AG09319 (cell line): ENCODE results near the gene KIF25.

Experiments used
- DNase-seq: peaks from one replicate; pipeline ENCODE4 v3.0.0-alpha.2; 2010; ENCODE audit warnings: low read depth; ENCODE audit errors: extremely low read depth
- CTCF ChIP-seq: IDR thresholded peaks from 2 replicates; pipeline ENCODE4 v1.5.1; 2011; ENCODE audit warnings: low read depth, mild to moderate bottlenecking, inconsistent platforms, low read length, moderate library complexity

The KIF25 gene

GRCh38 chr6:167980911-167981580, 16.4 kb upstream of the KIF25 start:
- no peak for DNase-seq
- TF ChIP-seq CTCF = no peak

GRCh38 chr6:167981916-167982462, 15.5 kb upstream of the KIF25 start:
- no peak for DNase-seq
- no peak for TF ChIP-seq CTCF

GRCh38 chr6:167984144-167984719, 13.2 kb upstream of the KIF25 start:
- TF ChIP-seq CTCF = no peak
- DNase-seq = no peak

- DNase-seq = no peak
- TF ChIP-seq CTCF = no peak
These were observed 12.4 kb upstream of the KIF25 start for GRCh38 chr6:167984876-167985604.

- no peak for TF ChIP-seq CTCF
- no peak for DNase-seq
These were observed 11.4 kb upstream of the KIF25 start for GRCh38 chr6:167985911-167986595.

- TF ChIP-seq CTCF = no peak
- DNase-seq = no peak
These were observed 9.9 kb upstream of the KIF25 start for GRCh38 chr6:167987396-167988153.
